HEK293T (cell line): ENCODE data around the gene RAP1GAP.

Experiments
- HDGF ChIP-seq: fragments of 450-650 bp; IDR thresholded peaks from 2 replicates; pipeline ENCODE4 v1.6.1; 2017; ENCODE audit warnings: antibody characterized with exemption, borderline replicate concordance
- TARDBP ChIP-seq: fragments of 450-650 bp; IDR thresholded peaks from 2 replicates; pipeline ENCODE4 v1.6.1; 2016

GRCh38 chr1:21616372-21616771 is 52.8 kb downstream of the RAP1GAP start:
- TF ChIP-seq HDGF (no peak), TARDBP (no peak)
